ENCODE data around the gene SLC5A3.

- TF ChIP-seq CTCF (IDR thresholded peaks at IDR 0.05; ENCODE audit: poor library complexity, severe bottlenecking) (no peak), POLR2AphosphoS5 (IDR thresholded peaks at IDR 0.05) (no peak), REST (IDR thresholded peaks at IDR 0.05; ENCODE audit: borderline replicate concordance) (no peak), RAD21 (conservative IDR thresholded peaks at IDR 0.05) (no peak), EP300 (conservative IDR thresholded peaks at IDR 0.05; ENCODE audit: poor library complexity, severe bottlenecking) (no peak), EZH2 (IDR thresholded peaks at IDR 0.05; ENCODE audit: borderline replicate concordance, insufficient read depth, low read length, poor library complexity, severe bottlenecking) (no peak), TAF1 (IDR thresholded peaks at IDR 0.05; ENCODE audit: low read depth) (no peak)
Observed at GRCh38 chr21:34024374-34024693, 49.0 kb upstream of the SLC5A3 start.

All from neural cell (in vitro differentiated cells).